Measurements from ENCODE around the gene DNAJC7.
A peak's percentile ranks its signal among the peaks of the same experiment; 100 is the strongest.

Gene DNAJC7

DNA sequence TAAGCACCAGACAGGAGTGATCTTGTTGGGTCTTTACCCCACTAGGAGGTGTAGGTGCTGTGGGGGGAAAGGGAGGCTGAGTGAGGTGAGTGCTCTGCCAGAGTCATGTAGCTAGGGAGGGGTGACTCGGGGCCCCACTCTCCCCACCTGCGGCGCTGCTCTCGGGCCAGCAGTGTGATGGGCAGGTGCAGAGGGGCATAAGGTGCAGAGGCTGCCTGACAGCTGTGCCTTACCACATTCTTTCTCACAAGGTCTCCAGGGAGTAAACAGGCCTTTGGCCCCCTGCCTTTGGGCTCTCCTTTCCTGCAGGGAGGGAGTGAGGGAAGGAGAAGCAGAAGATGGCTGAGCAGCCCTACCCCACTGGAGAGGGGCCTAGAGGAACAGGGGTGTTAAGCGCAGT, 55.1 kb downstream of the DNAJC7 start:
- Histone ChIP-seq H4K91ac (ENCODE audit: low read length) (no peak overlapping the region), H3K18ac (ENCODE audit: low read depth in 1 of 2, low read length in 2 of 2) (no peak overlapping the region), H3K9me3 (ENCODE audit: control insufficient read depth, low read length) (no peaks in the 10 kb centered on the region), H2BK12ac (ENCODE audit: low read length in 2 of 2) (no peak overlapping the region), H3K79me1 (replicated peaks; ENCODE audit: low read length, poor library complexity, severe bottlenecking) (no peaks in the 10 kb centered on the region), H3K27ac (ENCODE audit: low read length, poor library complexity, severe bottlenecking) (no peak overlapping the region), H3K4ac (ENCODE audit: low read depth in 1 of 2, low read length in 2 of 2) (no peak overlapping the region), H2BK15ac (ENCODE audit: low read depth, poor library complexity, severe bottlenecking) (no peak overlapping the region), H2AFZ (ENCODE audit: low read depth, low read length) (no peak overlapping the region), H3K27me3 (ENCODE audit: control insufficient read depth in 1 of 2, insufficient read depth in 1 of 2, low read length in 2 of 2) (peaks cover 0 to 3% of the 10 kb centered on the region in 2 experiments), H3K4me1 (ENCODE audit: control insufficient read depth, insufficient read depth, low read depth, low read length) (peaks cover 32% of the 10 kb centered on the region), H3K14ac (ENCODE audit: low read length in 2 of 2) (no peak overlapping the region), H2BK5ac (ENCODE audit: low read depth, low read length, poor library complexity, severe bottlenecking) (no peak overlapping the region), H2BK120ac (ENCODE audit: low read depth, low read length) (no peak overlapping the region), H4K8ac (ENCODE audit: low read length) (no peak overlapping the region), H3K9ac (ENCODE audit: low read length) (no peak overlapping the region), H2AK5ac (ENCODE audit: low read length, severe bottlenecking) (no peak overlapping the region), H3K23ac (ENCODE audit: low read length in 2 of 2) (no peak overlapping the region), H3K4me2 (ENCODE audit: low read length, poor library complexity, severe bottlenecking) (no peak overlapping the region), H3K4me3 (ENCODE audit: insufficient read depth in 1 of 2, low read depth in 1 of 2, low read length in 2 of 2) (no peak overlapping the region), H3K36me3 (ENCODE audit: control insufficient read depth in 1 of 2, insufficient read depth in 2 of 2, low read depth in 1 of 2, low read length in 2 of 2) (no peaks in the 10 kb centered on the region)
- 100% methylated on average over 1 of the region's 5 CpGs for WGBS
- no peak for DNase-seq

DNA sequence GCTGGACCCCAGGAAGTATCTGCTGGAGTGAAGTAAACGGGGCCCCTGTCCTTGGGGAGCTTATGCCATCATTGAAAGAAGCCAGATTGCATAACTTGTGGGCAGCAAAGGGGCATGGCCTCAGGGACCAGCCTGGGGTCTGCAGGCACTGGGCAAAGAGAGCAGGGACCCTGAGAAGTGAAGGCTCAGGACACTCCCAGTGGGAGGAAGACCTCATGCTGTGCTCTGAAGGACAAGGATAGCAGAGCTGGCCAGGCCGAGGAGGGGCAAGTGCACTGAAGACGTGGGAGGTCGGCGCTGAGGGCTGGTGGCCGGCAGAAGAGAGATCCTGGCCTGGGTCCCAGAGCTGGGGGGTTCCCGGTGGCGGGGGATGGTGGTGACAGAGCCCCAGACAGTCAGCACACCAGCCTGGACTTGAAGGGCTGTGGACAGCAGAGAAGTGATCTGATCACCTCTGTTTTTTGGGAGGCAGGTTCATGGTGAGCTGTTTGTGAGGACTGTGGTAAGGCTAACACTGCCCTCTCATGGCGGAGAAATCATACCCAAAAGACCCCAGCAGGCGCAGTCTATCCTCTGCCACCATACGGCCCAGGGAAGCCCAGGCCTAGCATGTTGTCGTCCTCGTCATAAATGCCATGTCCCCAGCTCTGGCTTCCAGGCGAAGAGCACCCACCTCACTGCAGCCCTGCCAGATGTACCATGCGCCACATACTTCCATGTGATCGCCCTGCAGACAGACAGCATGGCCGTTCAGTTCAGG, 57.7 kb downstream of the DNAJC7 start:
- Histone ChIP-seq H4K8ac (ENCODE audit: low read length) (peak overlapping the region; percentile 76), H3K9me3 (ENCODE audit: control insufficient read depth, low read length) (no peaks in the 10 kb centered on the region), H2BK12ac (ENCODE audit: low read length in 2 of 2) (peak overlapping the region; percentile 4 to 75), H3K36me3 (ENCODE audit: control insufficient read depth in 1 of 2, insufficient read depth in 2 of 2, low read depth in 1 of 2, low read length in 2 of 2) (peaks cover 0 to 5% of the 10 kb centered on the region in 2 experiments), H3K27me3 (ENCODE audit: control insufficient read depth in 1 of 2, insufficient read depth in 1 of 2, low read length in 2 of 2) (peaks cover 0 to 3% of the 10 kb centered on the region in 2 experiments), H2AFZ (ENCODE audit: low read depth, low read length) (peak overlapping the region; percentile 10), H3K23ac (ENCODE audit: low read length in 2 of 2) (no peak overlapping the region), H3K27ac (ENCODE audit: low read length, poor library complexity, severe bottlenecking) (peak overlapping the region; percentile 58), H2AK5ac (ENCODE audit: low read length, severe bottlenecking) (peak overlapping the region; percentile 67), H3K9ac (ENCODE audit: low read length) (no peak overlapping the region), H3K79me1 (replicated peaks; ENCODE audit: low read length, poor library complexity, severe bottlenecking) (no peaks in the 10 kb centered on the region), H3K4me2 (ENCODE audit: low read length, poor library complexity, severe bottlenecking) (no peak overlapping the region), H3K4me3 (ENCODE audit: insufficient read depth in 1 of 2, low read depth in 1 of 2, low read length in 2 of 2) (no peak overlapping the region), H2BK120ac (ENCODE audit: low read depth, low read length) (no peak overlapping the region), H3K4ac (ENCODE audit: low read depth in 1 of 2, low read length in 2 of 2) (peak overlapping the region in 1 of 2 experiments; percentile 71), H3K14ac (ENCODE audit: low read length in 2 of 2) (no peak overlapping the region), H3K18ac (ENCODE audit: low read depth in 1 of 2, low read length in 2 of 2) (peak overlapping the region in 1 of 2 experiments; percentile 82), H4K91ac (ENCODE audit: low read length) (peak overlapping the region; percentile 62), H2BK5ac (ENCODE audit: low read depth, low read length, poor library complexity, severe bottlenecking) (peak overlapping the region; percentile 69), H2BK15ac (ENCODE audit: low read depth, poor library complexity, severe bottlenecking) (no peak overlapping the region), H3K4me1 (ENCODE audit: control insufficient read depth, insufficient read depth, low read depth, low read length) (peaks cover 30% of the 10 kb centered on the region)
- DNase-seq: peak; percentile 74
- WGBS: 42% methylated on average over 17 of the region's 17 CpGs

DNA sequence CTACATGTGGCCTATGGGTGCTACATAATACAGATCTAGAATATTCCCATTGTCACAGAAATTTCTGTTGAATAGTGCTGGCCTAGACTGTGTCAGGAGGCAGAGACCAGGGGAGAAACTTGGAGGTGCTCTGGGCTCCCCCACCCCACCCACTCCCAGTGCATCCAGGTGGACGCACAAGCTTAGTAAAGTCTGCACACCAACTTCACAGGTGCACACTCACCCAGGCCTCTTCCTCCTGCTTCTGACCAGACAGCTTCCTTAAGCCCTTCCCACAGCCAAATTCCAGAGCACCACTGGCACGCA, 58.3 kb downstream of the DNAJC7 start:
- Histone ChIP-seq H3K9me3 (ENCODE audit: control insufficient read depth, low read length) (no peaks in the 10 kb centered on the region), H2BK12ac (ENCODE audit: low read length in 2 of 2) (peak overlapping the region in 1 of 2 experiments; percentile 4), H4K8ac (ENCODE audit: low read length) (no peak overlapping the region), H3K36me3 (ENCODE audit: control insufficient read depth in 1 of 2, insufficient read depth in 2 of 2, low read depth in 1 of 2, low read length in 2 of 2) (peaks cover 0 to 5% of the 10 kb centered on the region in 2 experiments), H3K4ac (ENCODE audit: low read depth in 1 of 2, low read length in 2 of 2) (no peak overlapping the region), H3K14ac (ENCODE audit: low read length in 2 of 2) (no peak overlapping the region), H2AFZ (ENCODE audit: low read depth, low read length) (peak overlapping the region; percentile 10), H3K4me2 (ENCODE audit: low read length, poor library complexity, severe bottlenecking) (no peak overlapping the region), H2AK5ac (ENCODE audit: low read length, severe bottlenecking) (no peak overlapping the region), H3K9ac (ENCODE audit: low read length) (no peak overlapping the region), H3K27ac (ENCODE audit: low read length, poor library complexity, severe bottlenecking) (peak overlapping the region; percentile 58), H3K79me1 (replicated peaks; ENCODE audit: low read length, poor library complexity, severe bottlenecking) (no peaks in the 10 kb centered on the region), H3K18ac (ENCODE audit: low read depth in 1 of 2, low read length in 2 of 2) (peak overlapping the region in 1 of 2 experiments; percentile 82), H3K4me1 (ENCODE audit: control insufficient read depth, insufficient read depth, low read depth, low read length) (peaks cover 30% of the 10 kb centered on the region), H3K4me3 (ENCODE audit: insufficient read depth in 1 of 2, low read depth in 1 of 2, low read length in 2 of 2) (no peak overlapping the region), H3K27me3 (ENCODE audit: control insufficient read depth in 1 of 2, insufficient read depth in 1 of 2, low read length in 2 of 2) (peaks cover 0 to 3% of the 10 kb centered on the region in 2 experiments), H2BK15ac (ENCODE audit: low read depth, poor library complexity, severe bottlenecking) (no peak overlapping the region), H2BK120ac (ENCODE audit: low read depth, low read length) (no peak overlapping the region), H4K91ac (ENCODE audit: low read length) (no peak overlapping the region), H2BK5ac (ENCODE audit: low read depth, low read length, poor library complexity, severe bottlenecking) (no peak overlapping the region), H3K23ac (ENCODE audit: low read length in 2 of 2) (no peak overlapping the region)
- 36% methylated on average over 2 of the region's 2 CpGs for WGBS
- DNase-seq: no peak

DNA sequence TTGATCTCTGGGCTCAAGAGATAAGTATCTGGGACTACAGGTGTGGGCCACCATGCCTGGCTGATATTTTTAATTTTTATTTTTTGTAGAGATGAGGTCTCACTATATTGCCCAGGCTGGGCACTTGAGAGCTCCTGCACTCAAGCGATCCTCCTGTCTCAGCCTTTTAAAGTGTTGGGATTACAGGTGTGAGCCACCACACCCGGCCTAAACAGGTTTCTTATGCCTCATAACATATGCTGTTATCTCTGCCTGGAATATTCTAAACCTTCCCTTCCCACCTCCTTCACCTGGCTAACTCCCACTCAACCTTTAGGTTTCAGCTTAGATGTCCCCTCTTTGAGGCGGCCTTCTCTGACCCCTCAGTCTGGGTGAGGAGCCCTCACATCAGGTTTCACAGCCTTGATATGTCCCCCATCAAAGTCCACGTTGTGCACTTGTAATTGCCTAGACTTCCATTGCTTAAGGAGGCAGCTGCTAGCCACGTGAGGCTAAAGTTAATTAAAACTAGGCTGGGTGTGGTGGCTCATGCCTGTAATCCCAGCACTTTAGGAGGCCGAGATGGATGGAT, 59.3 kb downstream of the DNAJC7 start:
- 90% methylated on average over 6 of the region's 6 CpGs for WGBS

More for the DNA sequence above, 59.3 kb downstream of the DNAJC7 start:
- H2AK5ac ChIP-seq (ENCODE audit: low read length, severe bottlenecking): peak overlapping the region; percentile 88
- no peak overlapping the region for H3K14ac ChIP-seq (ENCODE audit: low read length in 2 of 2)
- H3K4me1 ChIP-seq (ENCODE audit: control insufficient read depth, insufficient read depth, low read depth, low read length): peaks cover 30% of the 10 kb centered on the region
- no peaks in the 10 kb centered on the region for H3K9me3 ChIP-seq (ENCODE audit: control insufficient read depth, low read length)
- H4K91ac ChIP-seq (ENCODE audit: low read length): peak overlapping the region; percentile 44
- H3K36me3 ChIP-seq (ENCODE audit: control insufficient read depth in 1 of 2, insufficient read depth in 2 of 2, low read depth in 1 of 2, low read length in 2 of 2): peaks cover 0 to 7% of the 10 kb centered on the region in 2 experiments
- peak overlapping the region; percentile 24 for H3K27ac ChIP-seq (ENCODE audit: low read length, poor library complexity, severe bottlenecking)
- no peak overlapping the region for H2AFZ ChIP-seq (ENCODE audit: low read depth, low read length)
- H3K79me1 ChIP-seq (replicated peaks; ENCODE audit: low read length, poor library complexity, severe bottlenecking): no peaks in the 10 kb centered on the region
- H4K8ac ChIP-seq (ENCODE audit: low read length): peak overlapping the region; percentile 16
- H2BK12ac ChIP-seq (ENCODE audit: low read length in 2 of 2): peak overlapping the region; percentile 59 to 79
- peak overlapping the region; percentile 19 to 38 for H3K4ac ChIP-seq (ENCODE audit: low read depth in 1 of 2, low read length in 2 of 2)
- no peak for DNase-seq
- peaks cover 0 to 3% of the 10 kb centered on the region in 2 experiments for H3K27me3 ChIP-seq (ENCODE audit: control insufficient read depth in 1 of 2, insufficient read depth in 1 of 2, low read length in 2 of 2)
- H2BK15ac ChIP-seq (ENCODE audit: low read depth, poor library complexity, severe bottlenecking): no peak overlapping the region
- H2BK5ac ChIP-seq (ENCODE audit: low read depth, low read length, poor library complexity, severe bottlenecking): no peak overlapping the region
- H3K18ac ChIP-seq (ENCODE audit: low read depth in 1 of 2, low read length in 2 of 2): peak overlapping the region in 1 of 2 experiments; percentile 26
- no peak overlapping the region for H3K4me2 ChIP-seq (ENCODE audit: low read length, poor library complexity, severe bottlenecking)
- no peak overlapping the region for H3K23ac ChIP-seq (ENCODE audit: low read length in 2 of 2)
- H3K9ac ChIP-seq (ENCODE audit: low read length): no peak overlapping the region
- no peak overlapping the region for H3K4me3 ChIP-seq (ENCODE audit: insufficient read depth in 1 of 2, low read depth in 1 of 2, low read length in 2 of 2)
- H2BK120ac ChIP-seq (ENCODE audit: low read depth, low read length): peak overlapping the region; percentile 91
